HCT116 (cell line): ENCODE data around the gene WWOX. TPM values are rescaled to one million over a fixed set of nuclear protein-coding genes. Genes with fewer than 3 reads are reported as not detected.

Experiments used
- ATAC-seq: fragments of 200-7000 bp; cut with Tn5 transposase; 2 replicates; pipeline ENCODE4 v1.9.1; 2020; ENCODE audit warnings: mild to moderate bottlenecking, moderate library complexity
- BruUV-seq: library from RNA; stranded (reverse); fragments of 400-500 nt; replicated peaks from 2 replicates; lab custom pipeline; 2021; lab: Mats Ljungman, UMichigan
- CTCF ChIA-PET: fragments of 300-600 bp; sonication (Branson Sonifier 250); formaldehyde crosslinking; loops from one replicate; lab custom pipeline; 2021; ENCODE audit warnings: antibody characterized with exemption; lab: Charles Lee
- POLR2A ChIA-PET: fragments of 300-600, 350-600 bp; sonication (Branson Sonifier 250); formaldehyde crosslinking; loops from one replicate; lab custom pipeline; 2021; ENCODE audit warnings: antibody characterized with exemption; lab: Charles Lee
- RAD21 ChIA-PET, 2 experiments: fragments of 300-600 bp; sonication (Branson Sonifier 250); formaldehyde crosslinking; loops; one replicate each; lab custom pipeline; 2023; ENCODE audit warnings: low total read pairs in 2 of 2; ENCODE audit not compliant: uncharacterized antibody in 2 of 2, unreplicated experiment in 2 of 2, low non-redundant PET in 1 of 2; lab: Charles Lee
- DNase-seq: peaks from one replicate; pipeline ENCODE4 v3.0.0-alpha.2; 2010; ENCODE audit warnings: low read depth, low spot score
- H2AFZ ChIP-seq: fragments of 200-600 bp; shearing (Covaris generic), sonication (generic); 2 replicates; pipeline ENCODE4 v1.6.1; 2017; ENCODE audit warnings: low read depth, mixed run types, mixed read lengths, antibody characterized with exemption, low read length; ENCODE audit not compliant: poor library complexity, severe bottlenecking
- H3K27ac ChIP-seq: 2 replicates; pipeline ENCODE4 v1.5.1; 2012; ENCODE audit warnings: low read depth, low read length
- H3K27me3 ChIP-seq: fragments of 200-600 bp; sonication (generic); 2 replicates; pipeline ENCODE4 v1.6.1; 2016; ENCODE audit warnings: mixed run types, low read length, mixed read lengths; ENCODE audit not compliant: insufficient read depth
- H3K36me3 ChIP-seq, 2 experiments: fragments of 200-500 bp in 1 of 2; fragments of 200-600 bp in 1 of 2; sonication (Bioruptor generic) in 1 of 2; sonication (generic) in 1 of 2; 2 replicates each; pipeline versions ENCODE4 v1.5.1 to v1.6.1; 2014 to 2016; ENCODE audit warnings: low read length in 2 of 2, inconsistent platforms in 1 of 2, mixed read lengths in 1 of 2, mixed run types in 1 of 2; ENCODE audit not compliant: insufficient read depth in 2 of 2, control insufficient read depth in 1 of 2
- H3K4me1 ChIP-seq, 2 experiments: fragments of 200-600 bp in 1 of 2; sonication (generic) in 1 of 2; 2 replicates each; pipeline versions ENCODE4 v1.5.1 to v1.6.1; 2012 to 2017; ENCODE audit warnings: low read length in 2 of 2, inconsistent platforms in 1 of 2, mild to moderate bottlenecking in 1 of 2, mixed read lengths in 1 of 2, mixed run types in 1 of 2, moderate library complexity in 1 of 2; ENCODE audit not compliant: insufficient read depth in 2 of 2, control insufficient read depth in 1 of 2
- H3K4me2 ChIP-seq: fragments of 200-600 bp; sonication (generic); 2 replicates; pipeline ENCODE4 v1.6.1; 2017; ENCODE audit warnings: mixed run types, low read length, mixed read lengths
- H3K4me3 ChIP-seq, 2 experiments: fragments of 200-600 bp in 1 of 2; sonication (generic) in 1 of 2; replicated peaks in 1 of 2; 2 replicates each; pipeline ENCODE4 v1.5.1; 2011 to 2016; ENCODE audit warnings: low read length in 2 of 2, control low read depth in 1 of 2, low read depth in 1 of 2, mild to moderate bottlenecking in 1 of 2, mixed read lengths in 1 of 2, mixed run types in 1 of 2
- H3K79me2 ChIP-seq: fragments of 200-600 bp; sonication (generic); 2 replicates; pipeline ENCODE4 v1.6.1; 2017; ENCODE audit warnings: mild to moderate bottlenecking, mixed run types, low read length, moderate library complexity, mixed read lengths; ENCODE audit not compliant: insufficient read depth
- H3K9ac ChIP-seq: fragments of 200-600 bp; sonication (generic); 2 replicates; pipeline ENCODE4 v1.6.1; 2016; ENCODE audit warnings: low read length, mixed read lengths
- H3K9me2 ChIP-seq: fragments of 200-600 bp; sonication (generic), shearing (Covaris generic); 2 replicates; pipeline ENCODE4 v1.6.1; 2017; ENCODE audit warnings: mixed run types, mild to moderate bottlenecking, moderate library complexity; ENCODE audit not compliant: insufficient read depth
- H3K9me3 ChIP-seq, 2 experiments: fragments of 200-500 bp in 1 of 2; fragments of 200-600 bp in 1 of 2; sonication (Bioruptor generic) in 1 of 2; sonication (generic) in 1 of 2; 2 replicates each; pipeline ENCODE4 v1.6.1; 2014 to 2017; ENCODE audit warnings: low read length in 2 of 2, mixed read lengths in 2 of 2, inconsistent platforms in 1 of 2, low read depth in 1 of 2, mild to moderate bottlenecking in 1 of 2, mixed run types in 1 of 2, moderate library complexity in 1 of 2; ENCODE audit not compliant: control insufficient read depth in 1 of 2, insufficient read depth in 1 of 2
- H4K20me1 ChIP-seq: fragments of 200-600 bp; sonication (generic), shearing (Covaris generic); 2 replicates; pipeline ENCODE4 v1.6.1; 2017; ENCODE audit warnings: mixed run types, mild to moderate bottlenecking, moderate library complexity; ENCODE audit not compliant: insufficient read depth
- ATF3 ChIP-seq: IDR thresholded peaks from 2 replicates; pipeline ENCODE4 v1.6.1; 2012
- CBX3 ChIP-seq: IDR thresholded peaks from 2 replicates; pipeline ENCODE4 v1.6.1; 2012; ENCODE audit warnings: low read depth
- CEBPB ChIP-seq: IDR thresholded peaks from 2 replicates; pipeline ENCODE4 v1.6.1; 2012; ENCODE audit warnings: low read depth
- CTCF ChIP-seq, 3 experiments: fragments of 200-600 bp in 1 of 3; sonication (generic) in 1 of 3; IDR thresholded peaks in 2 of 3; conservative IDR thresholded peaks in 1 of 3; 2 replicates each; pipeline ENCODE4 v1.5.1; 2012 to 2017; ENCODE audit warnings: low read depth in 2 of 3, low read length in 2 of 3, antibody characterized with exemption in 1 of 3, borderline replicate concordance in 1 of 3, control low read depth in 1 of 3, mild to moderate bottlenecking in 1 of 3, mixed read lengths in 1 of 3, mixed run types in 1 of 3, moderate library complexity in 1 of 3; ENCODE audit not compliant: insufficient read depth in 1 of 3
- EGR1 ChIP-seq: IDR thresholded peaks from 2 replicates; pipeline ENCODE4 v1.6.1; 2012; ENCODE audit warnings: low read depth
- EZH2 ChIP-seq: fragments of 200-600 bp; sonication (generic); IDR thresholded peaks from 2 replicates; pipeline ENCODE4 v1.6.1; 2017; ENCODE audit warnings: antibody characterized with exemption, mixed run types
- EZH2phosphoT487 ChIP-seq: fragments of 200-600 bp; IDR thresholded peaks from 2 replicates; pipeline ENCODE4 v1.6.1; 2018; ENCODE audit warnings: antibody characterized with exemption, borderline replicate concordance
- FOSL1 ChIP-seq: IDR thresholded peaks from 2 replicates; pipeline ENCODE4 v1.6.1; 2012; ENCODE audit warnings: low read depth
- JUND ChIP-seq: IDR thresholded peaks from 2 replicates; pipeline ENCODE4 v1.6.1; 2012
- POLR2A ChIP-seq: IDR thresholded peaks from 2 replicates; pipeline ENCODE4 v1.7.0; 2011; ENCODE audit warnings: borderline replicate concordance; ENCODE audit not compliant: insufficient read depth, insufficient read length; ENCODE audit errors: extremely low read depth
- RAD21 ChIP-seq: IDR thresholded peaks from 2 replicates; pipeline ENCODE4 v1.6.1; 2012; ENCODE audit warnings: low read depth, mild to moderate bottlenecking
- SIN3A ChIP-seq: IDR thresholded peaks from 2 replicates; pipeline ENCODE4 v1.6.1; 2012; ENCODE audit warnings: low read depth
- SP1 ChIP-seq: IDR thresholded peaks from 2 replicates; pipeline ENCODE4 v1.6.1; 2012; ENCODE audit warnings: low read depth
- SRF ChIP-seq: IDR thresholded peaks from 2 replicates; pipeline ENCODE4 v1.6.1; 2012; ENCODE audit warnings: low read depth
- YY1 ChIP-seq: IDR thresholded peaks from 2 replicates; pipeline ENCODE4 v1.6.1; 2011; ENCODE audit warnings: low read length, low read depth, moderate library complexity, mild to moderate bottlenecking; ENCODE audit not compliant: insufficient replicate concordance; ENCODE audit errors: extremely low read depth
- ZBTB33 ChIP-seq: IDR thresholded peaks from 2 replicates; pipeline ENCODE4 v1.6.1; 2011; ENCODE audit warnings: mild to moderate bottlenecking, low read length, moderate library complexity; ENCODE audit not compliant: insufficient replicate concordance; ENCODE audit errors: extremely low read depth
- ZFX ChIP-seq: fragments of 450-650 bp; IDR thresholded peaks from 2 replicates; pipeline ENCODE4 v1.6.1; 2017
- ZNF274 ChIP-seq: fragments of 200-500 bp; sonication (Bioruptor generic); IDR thresholded peaks from 2 replicates; pipeline ENCODE4 v1.6.1; 2014; ENCODE audit warnings: mild to moderate bottlenecking, low read depth, low read length, inconsistent platforms
- intact Hi-C: fragments of 100-400 bp; cut with micrococcal nuclease; formaldehyde crosslinking; loops from 2 replicates; pipeline ENCODE4 v1.10.0; 2022
- total RNA-seq: library from RNA; stranded (reverse); gene quantifications from one replicate; pipeline ENCODE4 v1.2.1, GENCODE V29; 2021; ENCODE audit not compliant: unreplicated experiment

The WWOX gene
- total RNA-seq, 1 experiment from 2014 or later, result 13.7 TPM

- H3K9me3 ChIP-seq, result peaks cover 0 to 4% of the 10 kb centered on the region in 2 experiments; a peak in 2 of 4 replicates
- CTCF ChIA-PET, result no interaction called here
Measured at GRCh38 chr16:78871241-78871640, 771.8 kb downstream of the WWOX start.

More at GRCh38 chr16:78871241-78871640, 771.8 kb downstream of the WWOX start:
- Histone ChIP-seq H3K27ac (no peak overlapping the region), H3K36me3 (no peaks in the 10 kb centered on the region), H3K4me1 (no peaks in the 10 kb centered on the region), H3K9me2 (no peaks in the 10 kb centered on the region), H3K4me3 (no peak overlapping the region), H3K27me3 (no peaks in the 10 kb centered on the region), H3K4me2 (no peak overlapping the region), H4K20me1 (no peaks in the 10 kb centered on the region), H3K9ac (no peak overlapping the region), H2AFZ (no peak overlapping the region), H3K79me2 (no peaks in the 10 kb centered on the region)
- ATAC-seq (no peak), DNase-seq (no peak)
- ChIA-PET RAD21 (no interaction called here), POLR2A (no interaction called here)
- intact Hi-C loops, result no loop called here
- no TSS peak for BruUV-seq
- TF ChIP-seq ZNF274 (no peak), ZFX (no peak), FOSL1 (no peak), SRF (no peak), YY1 (no peak), CEBPB (no peak), RAD21 (no peak), ZBTB33 (no peak), ATF3 (no peak), CBX3 (no peak), SIN3A (no peak), EZH2 (no peak), CTCF (IDR thresholded peaks at IDR 0.05 in 2 of 3, conservative IDR thresholded peaks at IDR 0.05 in 1 of 3; ENCODE audit: borderline replicate concordance in 1 of 3, insufficient read depth in 1 of 3, low read depth in 2 of 3, low read length in 2 of 3) (no peak), JUND (no peak), SP1 (no peak), POLR2A (no peak), EZH2phosphoT487 (no peak), EGR1 (no peak)
